H9 (cell line): Measurements from ENCODE around the gene C10orf95. TPM values are rescaled to one million over a fixed set of nuclear protein-coding genes. Genes with fewer than 3 reads are reported as not detected.

ENCODE experiments used
- DNase-seq: peaks from one replicate; pipeline ENCODE4 v3.0.0-alpha.2; 2017
- H2AFZ ChIP-seq: one replicate; pipeline ENCODE4 v1.6.1; 2013; ENCODE audit warnings: mild to moderate bottlenecking, low read length, control low read depth, moderate library complexity
- H2AK5ac ChIP-seq: 2 replicates; pipeline ENCODE4 v1.6.1; 2013; ENCODE audit warnings: low read length, control low read depth, mixed read lengths; ENCODE audit not compliant: insufficient read length
- H2BK120ac ChIP-seq: one replicate; pipeline ENCODE4 v1.6.1; 2013; ENCODE audit warnings: low read depth, mild to moderate bottlenecking, low read length, control low read depth, inconsistent platforms; ENCODE audit not compliant: poor library complexity, severe bottlenecking
- H2BK12ac ChIP-seq: 2 replicates; pipeline ENCODE4 v1.6.1; 2013; ENCODE audit warnings: low read length, control low read depth, mixed read lengths, low read depth; ENCODE audit not compliant: insufficient read length
- H2BK15ac ChIP-seq: 2 replicates; pipeline ENCODE4 v1.6.1; 2013; ENCODE audit warnings: low read depth, low read length, control low read depth
- H2BK20ac ChIP-seq: one replicate; pipeline ENCODE4 v1.6.1; 2013; ENCODE audit warnings: low read depth, mild to moderate bottlenecking, low read length, control low read depth, inconsistent platforms; ENCODE audit not compliant: poor library complexity, severe bottlenecking
- H2BK5ac ChIP-seq: 2 replicates; pipeline ENCODE4 v1.6.1; 2013; ENCODE audit warnings: low read length, control low read depth, mixed read lengths; ENCODE audit not compliant: insufficient read length
- H3K14ac ChIP-seq: 2 replicates; pipeline ENCODE4 v1.6.1; 2013; ENCODE audit warnings: low read length, control low read depth; ENCODE audit not compliant: insufficient read depth
- H3K18ac ChIP-seq: 2 replicates; pipeline ENCODE4 v1.6.1; 2013; ENCODE audit warnings: low read depth, mild to moderate bottlenecking, mixed read lengths, low read length, control low read depth; ENCODE audit not compliant: insufficient read length
- H3K23ac ChIP-seq: 2 replicates; pipeline ENCODE4 v1.6.1; 2013; ENCODE audit warnings: low read length, control low read depth, mixed read lengths, low read depth; ENCODE audit not compliant: insufficient read length
- H3K23me2 ChIP-seq: 2 replicates; pipeline ENCODE4 v1.6.1; 2013; ENCODE audit warnings: low read depth, mild to moderate bottlenecking, mixed read lengths, low read length, control low read depth; ENCODE audit not compliant: insufficient read length, poor library complexity, severe bottlenecking
- H3K27ac ChIP-seq: 2 replicates; pipeline ENCODE4 v1.5.1; 2013; ENCODE audit warnings: low read length, control low read depth, mixed read lengths, low read depth; ENCODE audit not compliant: insufficient read length
- H3K27me3 ChIP-seq: 2 replicates; pipeline ENCODE4 v1.6.1; 2013; ENCODE audit warnings: low read length, control low read depth, inconsistent platforms; ENCODE audit not compliant: insufficient read depth
- H3K4ac ChIP-seq: 2 replicates; pipeline ENCODE4 v1.6.1; 2013; ENCODE audit warnings: low read depth, mild to moderate bottlenecking, control low read depth, inconsistent platforms, low read length, moderate library complexity
- H3K4me1 ChIP-seq: 2 replicates; pipeline ENCODE4 v1.6.1; 2013; ENCODE audit warnings: low read length, control low read depth, inconsistent platforms; ENCODE audit not compliant: insufficient read depth
- H3K4me2 ChIP-seq: 2 replicates; pipeline ENCODE4 v1.6.1; 2013; ENCODE audit warnings: low read length, control low read depth, mixed read lengths; ENCODE audit not compliant: insufficient read length, insufficient read depth
- H3K56ac ChIP-seq: 2 replicates; pipeline ENCODE4 v1.6.1; 2013; ENCODE audit warnings: low read depth, mild to moderate bottlenecking, mixed read lengths, low read length, control low read depth; ENCODE audit not compliant: insufficient read length
- H3K79me1 ChIP-seq: 2 replicates; pipeline ENCODE4 v1.6.1; 2013; ENCODE audit warnings: low read depth, mild to moderate bottlenecking, moderate library complexity, low read length, control low read depth, inconsistent platforms; ENCODE audit not compliant: insufficient read depth, poor library complexity, severe bottlenecking
- H3K79me2 ChIP-seq: 2 replicates; pipeline ENCODE4 v1.6.1; 2013; ENCODE audit warnings: low read length, control low read depth, inconsistent platforms; ENCODE audit not compliant: insufficient read depth
- H3K9ac ChIP-seq: 2 replicates; pipeline ENCODE4 v1.6.1; 2013; ENCODE audit warnings: low read length, control low read depth, mixed read lengths; ENCODE audit not compliant: insufficient read length; ENCODE audit errors: extremely low read depth
- H3K9me3 ChIP-seq: one replicate; pipeline ENCODE4 v1.6.1; 2013; ENCODE audit warnings: low read depth, low read length, inconsistent platforms; ENCODE audit not compliant: control insufficient read depth
- H3T11ph ChIP-seq: one replicate; pipeline ENCODE4 v1.6.1; 2013; ENCODE audit warnings: mild to moderate bottlenecking, low read length, control low read depth, inconsistent platforms
- H4K20me1 ChIP-seq: one replicate; pipeline ENCODE4 v1.6.1; 2013; ENCODE audit not compliant: control insufficient read depth, insufficient read length, insufficient read depth
- H4K5ac ChIP-seq: 2 replicates; pipeline ENCODE4 v1.6.1; 2013; ENCODE audit warnings: low read depth, mild to moderate bottlenecking, mixed read lengths, low read length, control low read depth; ENCODE audit not compliant: insufficient read length
- H4K8ac ChIP-seq: replicated peaks from 2 replicates; pipeline ENCODE4 v1.6.1; 2013; ENCODE audit warnings: low read length, control low read depth, mixed read lengths, low read depth; ENCODE audit not compliant: insufficient read length
- H4K91ac ChIP-seq: 2 replicates; pipeline ENCODE4 v1.6.1; 2013; ENCODE audit warnings: low read depth, mild to moderate bottlenecking, moderate library complexity, mixed read lengths, low read length, control low read depth; ENCODE audit not compliant: insufficient read length
- H3K27ac Mint-ChIP-seq, 3 experiments: 2 replicates in 2 of 3; 3 replicates in 1 of 3; pipeline ENCODE4 v1.8.0; 2020 to 2021; ENCODE audit warnings: mixed read lengths in 3 of 3, mild to moderate bottlenecking in 1 of 3, moderate library complexity in 1 of 3
- H3K27me3 Mint-ChIP-seq: 2 replicates; pipeline ENCODE4 v1.8.0; 2021; ENCODE audit warnings: low read depth, mild to moderate bottlenecking, moderate library complexity, mixed read lengths
- H3K36me3 Mint-ChIP-seq, 3 experiments: 2 replicates in 2 of 3; 3 replicates in 1 of 3; pipeline ENCODE4 v1.8.0; 2020 to 2021; ENCODE audit warnings: low read depth in 3 of 3, mixed read lengths in 3 of 3; ENCODE audit not compliant: insufficient read depth in 1 of 3
- H3K4me1 Mint-ChIP-seq, 2 experiments: 2 replicates each; pipeline ENCODE4 v1.8.0; 2020; ENCODE audit warnings: mixed read lengths in 2 of 2
- H3K4me3 Mint-ChIP-seq, 2 experiments: 2 replicates in 1 of 2; 3 replicates in 1 of 2; pipeline ENCODE4 v1.8.0; 2020 to 2021; ENCODE audit warnings: mild to moderate bottlenecking in 2 of 2, mixed read lengths in 2 of 2, moderate library complexity in 1 of 2
- H3K9me3 Mint-ChIP-seq, 2 experiments: 2 replicates in 1 of 2; 3 replicates in 1 of 2; pipeline ENCODE4 v1.8.0; 2020; ENCODE audit warnings: mild to moderate bottlenecking in 2 of 2, mixed read lengths in 2 of 2, moderate library complexity in 1 of 2
- WGBS: extraction: QIAGEN DNeasy Blood & Tissue Kit; methylation state at CpG from one replicate; pipeline ENCODE4 v1.1.7; 2013; ENCODE audit warnings: missing lambda C conversion rate, low lambda C conversion rate, mixed read lengths; ENCODE audit not compliant: insufficient read length; ENCODE audit errors: extremely low coverage; 5-methylcytosine and 5-hydroxymethylcytosine counted together
- total RNA-seq: library from RNA; stranded (reverse); gene quantifications from 2 replicates; pipeline ENCODE4 v1.2.1, GENCODE V29; 2021
- TF ChIP-seq, protein P1 (sequence below): fragments of 200-600 bp; sonication (generic); conservative IDR thresholded peaks from 3 replicates; pipeline ENCODE4 v1.8.0; 2021; ENCODE audit warnings: antibody characterized with exemption, mild to moderate bottlenecking

C10orf95 gene
- total RNA-seq, 1 experiment from 2014 or later: not detected

GRCh38 chr10:102499356-102499755 is 48.0 kb upstream of the C10orf95 start:
- Histone ChIP-seq H3K4me1 (no peaks in the 10 kb centered on the region), H3K79me2 (no peaks in the 10 kb centered on the region; the same call in 1 of the 2 replicates), H3K18ac (no peak overlapping the region), H4K8ac (no peak overlapping the region), H3K9me3 (no peaks in the 10 kb centered on the region), H3K4me2 (no peak overlapping the region), H3K27me3 (no peaks in the 10 kb centered on the region), H3K56ac (no peak overlapping the region), H2AK5ac (no peak overlapping the region), H2BK15ac (no peak overlapping the region), H3T11ph (no peak overlapping the region), H4K20me1 (no peaks in the 10 kb centered on the region), H2BK20ac (no peak overlapping the region), H4K5ac (no peak overlapping the region), H3K9ac (no peak overlapping the region), H2AFZ (no peak overlapping the region), H3K23me2 (peaks cover 3% of the 10 kb centered on the region), H2BK120ac (no peak overlapping the region), H3K14ac (no peak overlapping the region), H3K23ac (no peak overlapping the region), H2BK5ac (no peak overlapping the region), H3K4ac (no peak overlapping the region), H3K79me1 (peaks cover 5% of the 10 kb centered on the region), H3K27ac (no peak overlapping the region), H4K91ac (no peak overlapping the region), H2BK12ac (no peak overlapping the region)
- no peak for DNase-seq
- Mint-ChIP-seq H3K27me3 (peaks cover 2% of the 10 kb centered on the region; the same call in 1 of the 2 replicates), H3K36me3 (peaks cover 0 to 5% (median 0%) of the 10 kb centered on the region in 3 experiments; a peak in 1 of 7 replicates), H3K9me3 (no peaks in the 10 kb centered on the region; a peak in 1 of 5 replicates), H3K4me1 (no peaks in the 10 kb centered on the region), H3K4me3 (no peak overlapping the region), H3K27ac (0 out of 7 replicates have a peak overlapping the region, but pooled peaks of 1 of the 3 experiments have one; percentile 35)
- TF ChIP-seq, protein P1, sequence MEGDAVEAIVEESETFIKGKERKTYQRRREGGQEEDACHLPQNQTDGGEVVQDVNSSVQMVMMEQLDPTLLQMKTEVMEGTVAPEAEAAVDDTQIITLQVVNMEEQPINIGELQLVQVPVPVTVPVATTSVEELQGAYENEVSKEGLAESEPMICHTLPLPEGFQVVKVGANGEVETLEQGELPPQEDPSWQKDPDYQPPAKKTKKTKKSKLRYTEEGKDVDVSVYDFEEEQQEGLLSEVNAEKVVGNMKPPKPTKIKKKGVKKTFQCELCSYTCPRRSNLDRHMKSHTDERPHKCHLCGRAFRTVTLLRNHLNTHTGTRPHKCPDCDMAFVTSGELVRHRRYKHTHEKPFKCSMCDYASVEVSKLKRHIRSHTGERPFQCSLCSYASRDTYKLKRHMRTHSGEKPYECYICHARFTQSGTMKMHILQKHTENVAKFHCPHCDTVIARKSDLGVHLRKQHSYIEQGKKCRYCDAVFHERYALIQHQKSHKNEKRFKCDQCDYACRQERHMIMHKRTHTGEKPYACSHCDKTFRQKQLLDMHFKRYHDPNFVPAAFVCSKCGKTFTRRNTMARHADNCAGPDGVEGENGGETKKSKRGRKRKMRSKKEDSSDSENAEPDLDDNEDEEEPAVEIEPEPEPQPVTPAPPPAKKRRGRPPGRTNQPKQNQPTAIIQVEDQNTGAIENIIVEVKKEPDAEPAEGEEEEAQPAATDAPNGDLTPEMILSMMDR: no peak
- no CpG with 5 or more reads among the region's 3 CpGs for WGBS
